ENCODE data around the gene SHISA9.

DNA sequence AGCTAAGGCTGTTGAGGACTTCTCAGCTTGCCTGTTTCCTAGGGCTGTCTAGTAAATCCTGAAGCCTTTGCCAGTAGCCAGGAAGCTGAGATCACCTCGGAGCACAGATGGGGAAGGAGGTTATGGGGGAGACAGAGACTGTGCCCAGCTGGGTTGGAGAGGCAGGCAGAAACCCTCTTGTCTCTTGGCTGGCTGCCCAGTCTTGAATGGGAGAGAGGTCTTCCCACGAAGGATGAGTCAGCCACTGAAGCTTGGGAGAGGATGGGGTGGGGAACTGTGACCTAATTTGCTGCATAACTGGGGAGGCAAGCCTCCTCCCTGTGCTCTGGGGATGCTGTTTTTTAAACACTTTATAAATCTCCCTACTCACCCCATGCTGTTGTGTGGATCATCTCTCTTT, 69.8 kb downstream of the SHISA9 start:
- no peak for TF ChIP-seq POLR2A (IDR thresholded peaks at IDR 0.05)
- TF ChIP-seq CTCF (IDR thresholded peaks at IDR 0.05): no peak
- no peak for TF ChIP-seq EP300 (IDR thresholded peaks at IDR 0.05)
